PC-9 (cell line): Measurements from ENCODE around the gene ADGRA3. TPM values are rescaled to one million over a fixed set of nuclear protein-coding genes. Genes with fewer than 3 reads are reported as not detected.

ENCODE experiments used
- BruUV-seq: library from RNA; stranded (reverse); fragments of 400-500 nt; replicated peaks from 2 replicates; lab custom pipeline; 2021; lab: Mats Ljungman, UMichigan
- CTCF ChIA-PET: fragments of 300-600 bp; sonication (Branson Sonifier 250); formaldehyde crosslinking; loops from one replicate; lab custom pipeline; 2022; ENCODE audit warnings: antibody characterized with exemption; lab: Charles Lee
- POLR2A ChIA-PET: fragments of 300-600 bp; sonication (Branson Sonifier 250); formaldehyde crosslinking; loops from one replicate; lab custom pipeline; 2022; ENCODE audit warnings: antibody characterized with exemption; ENCODE audit not compliant: unreplicated experiment; lab: Charles Lee
- DNase-seq, 2 experiments: peaks; one replicate each; pipeline versions ENCODE4 v3.0.0 to v3.0.0-alpha.2; 2015 to 2022; ENCODE audit warnings: mixed read lengths in 1 of 2
- H2AFZ ChIP-seq: fragments of 200-600 bp; sonication (generic); 2 replicates; pipeline ENCODE4 v1.8.1; 2017; ENCODE audit warnings: antibody characterized with exemption
- H3F3A ChIP-seq: fragments of 200-600 bp; sonication (generic); 2 replicates; pipeline ENCODE4 v1.8.1; 2017; ENCODE audit warnings: antibody characterized with exemption, mild to moderate bottlenecking, low read depth; ENCODE audit not compliant: insufficient read depth
- H3K27ac ChIP-seq: fragments of 200-600 bp; sonication (generic); 2 replicates; pipeline ENCODE4 v1.6.1; 2016; ENCODE audit warnings: mixed run types
- H3K27me3 ChIP-seq: fragments of 200-600 bp; sonication (generic); 2 replicates; pipeline ENCODE4 v1.6.1; 2016; ENCODE audit warnings: low read depth, mixed run types; ENCODE audit not compliant: insufficient read depth
- H3K36me3 ChIP-seq: fragments of 200-600 bp; sonication (generic); 2 replicates; pipeline ENCODE4 v1.6.1; 2016; ENCODE audit warnings: low read depth, mixed run types
- H3K4me1 ChIP-seq: fragments of 200-600 bp; sonication (generic); replicated peaks from 2 replicates; pipeline ENCODE4 v1.6.1; 2016; ENCODE audit warnings: mixed run types; ENCODE audit not compliant: insufficient read depth
- H3K4me2 ChIP-seq: fragments of 200-600 bp; sonication (generic); 2 replicates; pipeline ENCODE4 v1.6.1; 2017; ENCODE audit warnings: mixed run types
- H3K4me3 ChIP-seq: fragments of 200-600 bp; sonication (generic); 2 replicates; pipeline ENCODE4 v1.6.1; 2016; ENCODE audit warnings: mixed run types
- H3K79me2 ChIP-seq: fragments of 200-600 bp; sonication (generic); 2 replicates; pipeline ENCODE4 v1.6.1; 2017; ENCODE audit warnings: low read depth, mixed run types
- H3K9me2 ChIP-seq: fragments of 200-600 bp; sonication (generic); 2 replicates; pipeline ENCODE4 v1.8.1; 2017; ENCODE audit warnings: mild to moderate bottlenecking; ENCODE audit not compliant: insufficient read depth
- H3K9me3 ChIP-seq: fragments of 200-600 bp; sonication (generic); 2 replicates; pipeline ENCODE4 v1.8.1; 2016; ENCODE audit warnings: low read depth; ENCODE audit not compliant: insufficient read depth
- H4K20me1 ChIP-seq: fragments of 200-600 bp; sonication (generic); 2 replicates; pipeline ENCODE4 v1.8.1; 2017; ENCODE audit not compliant: insufficient read depth
- CTCF ChIP-seq: fragments of 200-600 bp; sonication (generic); conservative IDR thresholded peaks from 2 replicates; pipeline ENCODE4 v1.6.1; 2017; ENCODE audit warnings: mixed run types, antibody characterized with exemption, mild to moderate bottlenecking, moderate library complexity
- EZH2 ChIP-seq: fragments of 200-600 bp; sonication (generic); IDR thresholded peaks from 2 replicates; pipeline ENCODE4 v1.8.0; 2017; ENCODE audit warnings: antibody characterized with exemption, low read depth
- intact Hi-C: fragments of 100-400 bp; cut with micrococcal nuclease; formaldehyde crosslinking; loops from one replicate; pipeline ENCODE4 v1.10.0; 2022; ENCODE audit not compliant: unreplicated experiment
- total RNA-seq: library from RNA; stranded (reverse); gene quantifications from 2 replicates; pipeline ENCODE4 v1.2.3, GENCODE V29; 2021

Gene ADGRA3
- total RNA-seq, 1 experiment from 2014 or later, result 40.5 TPM

GRCh38 chr4:22410645-22411247, 105.1 kb downstream of the ADGRA3 start:
- H3K27ac ChIP-seq, result no peak overlapping the region
- DNase-seq, result peak in 1 of 2 experiments; percentile 44
- H2AFZ ChIP-seq, result no peak overlapping the region
- ChIA-PET POLR2A (no interaction called here), CTCF (interaction anchor here (1.4 kb wide), 1 partner anchor 197 kb away, joined by 6 read pairs; no protein-coding TSS in a partner anchor)
- no peak overlapping the region for H3K4me2 ChIP-seq
- no TSS peak for BruUV-seq
- no peaks in the 10 kb centered on the region for H3K79me2 ChIP-seq
- H3K9me2 ChIP-seq, result no peaks in the 10 kb centered on the region
- H3K36me3 ChIP-seq, result no peaks in the 10 kb centered on the region
- intact Hi-C loops, result loop anchor here (1.0 kb wide), 2 partner anchors 197 to 280 kb away; no protein-coding TSS in a partner anchor
- no peaks in the 10 kb centered on the region for H3K4me1 ChIP-seq
- no peaks in the 10 kb centered on the region for H4K20me1 ChIP-seq
- H3K27me3 ChIP-seq, result no peaks in the 10 kb centered on the region
- TF ChIP-seq CTCF (peak; percentile 73), EZH2 (no peak)
- no peak overlapping the region for H3K4me3 ChIP-seq
- H3K9me3 ChIP-seq, result no peaks in the 10 kb centered on the region
- no peaks in the 10 kb centered on the region for H3F3A ChIP-seq

- no peak overlapping the region for H3K4me3 ChIP-seq
- CTCF ChIA-PET, result interaction anchor here (1.3 kb wide), 1 partner anchor 199 kb away, joined by 3 read pairs; no protein-coding TSS in a partner anchor
- no peak overlapping the region for H3K27ac ChIP-seq
- no peaks in the 10 kb centered on the region for H3K9me3 ChIP-seq
- no TSS peak for BruUV-seq
- H2AFZ ChIP-seq, result no peak overlapping the region
- H3F3A ChIP-seq, result no peaks in the 10 kb centered on the region
- H3K4me2 ChIP-seq, result no peak overlapping the region
- no peaks in the 10 kb centered on the region for H3K4me1 ChIP-seq
- H3K9me2 ChIP-seq, result no peaks in the 10 kb centered on the region
- no peak for DNase-seq
- no peak for TF ChIP-seq EZH2
- TF ChIP-seq CTCF, result no peak
- H3K36me3 ChIP-seq, result no peaks in the 10 kb centered on the region
- H4K20me1 ChIP-seq, result no peaks in the 10 kb centered on the region
- intact Hi-C loops, result no loop called here
- no peaks in the 10 kb centered on the region for H3K27me3 ChIP-seq
- H3K79me2 ChIP-seq, result no peaks in the 10 kb centered on the region
- POLR2A ChIA-PET, result no interaction called here
Observed at GRCh38 chr4:22408474-22408873, 107.4 kb downstream of the ADGRA3 start.

- no peaks in the 10 kb centered on the region for H3K27me3 ChIP-seq
- no TSS peak for BruUV-seq
- H2AFZ ChIP-seq, result no peak overlapping the region
- H3K79me2 ChIP-seq, result no peaks in the 10 kb centered on the region
- no peaks in the 10 kb centered on the region for H4K20me1 ChIP-seq
- H3K27ac ChIP-seq, result no peak overlapping the region
- H3K36me3 ChIP-seq, result no peaks in the 10 kb centered on the region
- intact Hi-C loops, result no loop called here
- DNase-seq, result no peak
- no peak overlapping the region for H3K4me2 ChIP-seq
- no peaks in the 10 kb centered on the region for H3F3A ChIP-seq
- no peaks in the 10 kb centered on the region for H3K4me1 ChIP-seq
- H3K9me2 ChIP-seq, result no peaks in the 10 kb centered on the region
- H3K4me3 ChIP-seq, result no peak overlapping the region
- ChIA-PET POLR2A (no interaction called here), CTCF (interaction anchor here (1.3 kb wide), 1 partner anchor 200 kb away, joined by 3 read pairs; no protein-coding TSS in a partner anchor)
- TF ChIP-seq CTCF (no peak), EZH2 (no peak)
- no peaks in the 10 kb centered on the region for H3K9me3 ChIP-seq
Observed at GRCh38 chr4:22407361-22407760, 108.5 kb downstream of the ADGRA3 start.
